ENCODE data around the gene IRF4.

The IRF4 gene

GRCh38 chr6:436308-437036 lies 44.9 kb downstream of the IRF4 start:
- DNase-seq (ENCODE audit: low read depth): no peak
- H3K4me3 ChIP-seq (ENCODE audit: low read length): no peak overlapping the region
- TF ChIP-seq CTCF (conservative IDR thresholded peaks at IDR 0.05; ENCODE audit: low read depth, low read length): no peak

GRCh38 chr6:437037-437392 lies 45.5 kb downstream of the IRF4 start:
- H3K4me3 ChIP-seq (ENCODE audit: low read length): no peak overlapping the region
- no peak for TF ChIP-seq CTCF (conservative IDR thresholded peaks at IDR 0.05; ENCODE audit: low read depth, low read length)
- no peak for DNase-seq (ENCODE audit: low read depth)

- TF ChIP-seq CTCF (conservative IDR thresholded peaks at IDR 0.05; ENCODE audit: low read depth, low read length): no peak
- no peak overlapping the region for H3K4me3 ChIP-seq (ENCODE audit: low read length)
- DNase-seq (ENCODE audit: low read depth): no peak
Measured at GRCh38 chr6:438634-439170, 47.1 kb downstream of the IRF4 start.

GRCh38 chr6:439641-440167 lies 48.2 kb downstream of the IRF4 start:
- TF ChIP-seq CTCF (conservative IDR thresholded peaks at IDR 0.05; ENCODE audit: low read depth, low read length): no peak
- no peak for DNase-seq (ENCODE audit: low read depth)
- H3K4me3 ChIP-seq (ENCODE audit: low read length): no peak overlapping the region

GRCh38 chr6:441126-441920 lies 49.8 kb downstream of the IRF4 start:
- no peak overlapping the region for H3K4me3 ChIP-seq (ENCODE audit: low read length)
- DNase-seq (ENCODE audit: low read depth): no peak
- no peak for TF ChIP-seq CTCF (conservative IDR thresholded peaks at IDR 0.05; ENCODE audit: low read depth, low read length)

- H3K4me3 ChIP-seq (ENCODE audit: low read length): no peak overlapping the region
- no peak for TF ChIP-seq CTCF (conservative IDR thresholded peaks at IDR 0.05; ENCODE audit: low read depth, low read length)
- DNase-seq (ENCODE audit: low read depth): no peak
Measured at GRCh38 chr6:443621-444159, 52.1 kb downstream of the IRF4 start.

Data from retinal pigment epithelial cell (primary cell).